ENCODE data around the gene SLC6A5. TPM values are rescaled to one million over a fixed set of nuclear protein-coding genes. Genes with fewer than 3 reads are reported as not detected.

SLC6A5 gene
- polyA plus RNA-seq, 3 donors, result not detected

Other genes starting within 250 kb of the SLC6A5 start
- 10 to 100 TPM; 12.2 to 48.6 (median 19.4) TPM for gene HTATIP2, start 235.9 kb upstream of the SLC6A5 start, polyA plus RNA-seq
- 1 to 10 TPM; 4.1 to 7.6 (median 6.3) TPM for gene PRMT3, start 211.9 kb upstream of the SLC6A5 start, polyA plus RNA-seq
- gene NELL1, start 70.0 kb downstream of the SLC6A5 start, polyA plus RNA-seq, result under 1 TPM in 2 of 3 donors, not detected in 1; 0.03 TPM